ENCODE data around the gene SARM1.
A peak's percentile ranks its signal among the peaks of the same experiment; 100 is the strongest.

Gene SARM1

GRCh38 chr17:28397275-28397674, 25.8 kb downstream of the SARM1 start:
- no peak for DNase-seq

- no peak for DNase-seq
These were observed 26.3 kb downstream of the SARM1 start for GRCh38 chr17:28397687-28398279.

GRCh38 chr17:28398280-28398981, 26.9 kb downstream of the SARM1 start:
- DNase-seq = no peak

GRCh38 chr17:28399808-28400207, 28.3 kb downstream of the SARM1 start:
- DNase-seq = no peak

- DNase-seq = no peak
These were observed 30.7 kb downstream of the SARM1 start for GRCh38 chr17:28402224-28402630.

GRCh38 chr17:28402844-28403243, 31.4 kb downstream of the SARM1 start:
- DNase-seq = no peak

- DNase-seq = no peak
These were observed 32.5 kb downstream of the SARM1 start for GRCh38 chr17:28404007-28404406.

- no peak for DNase-seq
These were observed 32.9 kb downstream of the SARM1 start for GRCh38 chr17:28404461-28404811.

- DNase-seq = no peak
These were observed 33.5 kb downstream of the SARM1 start for GRCh38 chr17:28404812-28405570.

- DNase-seq = peak; percentile 36 to 52
These were observed 34.4 kb downstream of the SARM1 start, which contains the start of gene SLC46A1 for GRCh38 chr17:28405632-28406472. Gene SLC46A1 (minus strand): TSS chr17:28406212. CDS start chr17:28406114, 98 bp downstream.

- DNase-seq = peak in 1 of 2 experiments; percentile 21
These were observed 35.0 kb downstream of the SARM1 start for GRCh38 chr17:28406473-28406814.

- peak in 1 of 2 experiments; percentile 29 for DNase-seq
These were observed 35.9 kb downstream of the SARM1 start for GRCh38 chr17:28407130-28407973.

GRCh38 chr17:28407974-28408306, 36.4 kb downstream of the SARM1 start:
- DNase-seq = no peak

- no peak for DNase-seq
These were observed 40.6 kb downstream of the SARM1 start for GRCh38 chr17:28412099-28412498.

- DNase-seq = no peak
These were observed 42.3 kb downstream of the SARM1 start for GRCh38 chr17:28413804-28414203.

GRCh38 chr17:28415886-28416285, 44.4 kb downstream of the SARM1 start:
- DNase-seq = no peak

GRCh38 chr17:28416703-28417311, 45.3 kb downstream of the SARM1 start:
- peak in 1 of 2 experiments; percentile 42 for DNase-seq

- peak; percentile 18 to 24 for DNase-seq
These were observed 50.4 kb downstream of the SARM1 start for GRCh38 chr17:28421787-28422305.

GRCh38 chr17:28425206-28425605, 53.7 kb downstream of the SARM1 start:
- no peak for DNase-seq

- no peak for DNase-seq
These were observed 54.6 kb downstream of the SARM1 start for GRCh38 chr17:28426081-28426519.

GRCh38 chr17:28427371-28427770, 55.9 kb downstream of the SARM1 start:
- no peak for DNase-seq

Measured in NCI-H187 (cell line).